Measurements from ENCODE around the gene CRIP2.

The CRIP2 gene

DNA sequence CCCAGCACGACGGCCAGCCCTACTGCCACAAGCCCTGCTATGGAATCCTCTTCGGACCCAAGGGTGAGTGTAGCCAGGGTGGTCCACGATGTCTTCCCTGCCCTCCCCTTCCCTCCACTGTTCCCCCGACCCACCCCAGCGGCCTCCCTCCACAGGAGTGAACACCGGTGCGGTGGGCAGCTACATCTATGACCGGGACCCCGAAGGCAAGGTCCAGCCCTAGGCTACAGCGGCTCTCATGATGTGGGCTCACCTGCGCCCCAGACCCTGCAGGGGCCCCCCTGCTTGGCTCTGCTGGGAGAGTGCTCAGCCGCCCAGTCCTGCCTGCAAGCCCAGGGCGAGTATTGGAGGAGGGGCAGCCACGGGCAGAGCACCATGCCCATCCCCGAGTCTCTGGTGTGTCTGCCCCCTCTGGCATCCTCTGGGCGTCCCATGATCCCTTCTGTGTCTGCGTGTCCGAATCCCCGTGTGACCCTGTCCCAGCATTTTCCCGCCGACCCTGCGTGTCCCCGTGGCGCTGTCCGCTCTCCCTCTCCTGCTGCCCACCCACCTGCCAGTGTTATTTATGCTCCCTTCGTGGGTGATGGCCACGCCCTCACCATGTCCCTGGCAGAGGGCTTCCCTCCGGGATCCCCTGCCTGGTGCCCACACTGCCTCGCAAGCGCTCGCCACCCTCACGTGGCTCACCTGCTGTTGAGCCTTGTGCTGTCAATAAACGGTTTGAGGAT is 5.0 kb downstream of the CRIP2 start:
- no peak for DNase-seq (ENCODE audit: low read depth)
- no peak overlapping the region for H3K4me3 ChIP-seq (ENCODE audit: control insufficient read depth, low read depth, low read length)
- TF ChIP-seq, protein P1, sequence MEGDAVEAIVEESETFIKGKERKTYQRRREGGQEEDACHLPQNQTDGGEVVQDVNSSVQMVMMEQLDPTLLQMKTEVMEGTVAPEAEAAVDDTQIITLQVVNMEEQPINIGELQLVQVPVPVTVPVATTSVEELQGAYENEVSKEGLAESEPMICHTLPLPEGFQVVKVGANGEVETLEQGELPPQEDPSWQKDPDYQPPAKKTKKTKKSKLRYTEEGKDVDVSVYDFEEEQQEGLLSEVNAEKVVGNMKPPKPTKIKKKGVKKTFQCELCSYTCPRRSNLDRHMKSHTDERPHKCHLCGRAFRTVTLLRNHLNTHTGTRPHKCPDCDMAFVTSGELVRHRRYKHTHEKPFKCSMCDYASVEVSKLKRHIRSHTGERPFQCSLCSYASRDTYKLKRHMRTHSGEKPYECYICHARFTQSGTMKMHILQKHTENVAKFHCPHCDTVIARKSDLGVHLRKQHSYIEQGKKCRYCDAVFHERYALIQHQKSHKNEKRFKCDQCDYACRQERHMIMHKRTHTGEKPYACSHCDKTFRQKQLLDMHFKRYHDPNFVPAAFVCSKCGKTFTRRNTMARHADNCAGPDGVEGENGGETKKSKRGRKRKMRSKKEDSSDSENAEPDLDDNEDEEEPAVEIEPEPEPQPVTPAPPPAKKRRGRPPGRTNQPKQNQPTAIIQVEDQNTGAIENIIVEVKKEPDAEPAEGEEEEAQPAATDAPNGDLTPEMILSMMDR (IDR thresholded peaks at IDR 0.05; ENCODE audit: control insufficient read depth, insufficient read depth, low read depth, low read length, missing control alignments): no peak

- TF ChIP-seq, protein P1 (IDR thresholded peaks at IDR 0.05; ENCODE audit: control insufficient read depth, insufficient read depth, low read depth, low read length, missing control alignments): no peak
- DNase-seq (ENCODE audit: low read depth): no peak
- no peak overlapping the region for H3K4me3 ChIP-seq (ENCODE audit: control insufficient read depth, low read depth, low read length)
Measured at GRCh38 chr14:105480199-105480746, 5.7 kb downstream of the CRIP2 start.

DNA sequence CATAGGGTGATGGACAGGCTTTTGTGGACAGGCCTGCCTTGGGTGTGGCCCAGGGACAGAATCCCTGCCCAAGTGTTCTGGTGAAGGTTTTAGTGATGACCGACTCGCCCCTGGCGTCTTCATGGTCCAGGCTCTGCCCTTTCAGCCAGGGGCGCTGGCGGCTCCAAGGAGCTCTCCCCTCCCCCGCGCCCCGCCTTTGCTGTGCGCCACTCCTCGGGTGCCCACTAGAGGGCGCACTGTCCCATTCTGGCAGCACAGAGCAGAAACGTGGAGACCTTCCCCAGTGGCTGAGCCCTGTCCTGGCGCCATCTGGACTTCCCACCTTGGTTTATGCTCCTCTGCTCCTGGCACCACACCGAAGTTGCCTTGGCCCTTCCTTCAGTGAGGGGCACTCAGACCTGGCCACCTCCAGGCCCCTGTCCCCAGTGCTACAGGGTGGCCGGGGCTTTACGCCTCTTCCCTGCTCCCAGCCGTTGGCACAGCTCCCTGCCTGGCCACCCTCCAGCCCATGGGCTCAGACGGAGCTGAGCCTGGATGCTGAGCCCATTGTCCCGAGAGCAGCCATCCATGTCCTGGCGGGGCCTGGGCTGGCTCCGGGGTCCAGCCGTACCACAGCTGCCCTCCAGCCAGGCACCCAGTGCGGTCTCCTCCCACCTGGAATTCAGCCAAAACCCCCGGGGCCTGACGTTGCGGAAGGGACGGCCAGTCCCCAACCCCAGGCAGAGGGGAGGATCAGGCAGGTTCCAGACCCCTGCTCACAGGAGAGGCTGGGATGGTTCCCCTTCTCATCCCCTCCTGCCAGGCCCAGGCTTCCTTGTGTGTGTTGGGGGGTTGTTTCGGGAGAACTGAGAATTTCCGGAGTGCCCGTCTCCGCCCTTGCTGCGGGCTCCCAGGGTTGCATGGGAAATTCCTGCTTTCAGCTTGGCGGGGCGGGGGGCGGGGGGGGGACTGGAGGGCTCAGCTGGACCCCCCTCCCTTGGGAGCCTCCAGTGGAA is 6.5 kb downstream of the CRIP2 start:
- DNase-seq (ENCODE audit: low read depth): peak; percentile 31
- H3K4me3 ChIP-seq (ENCODE audit: control insufficient read depth, low read depth, low read length): peak overlapping the region; percentile 55
- TF ChIP-seq, protein P1 (IDR thresholded peaks at IDR 0.05; ENCODE audit: control insufficient read depth, insufficient read depth, low read depth, low read length, missing control alignments): peak; percentile 99

GRCh38 chr14:105481886-105482457 is 7.4 kb downstream of the CRIP2 start:
- peak overlapping the region; percentile 55 for H3K4me3 ChIP-seq (ENCODE audit: control insufficient read depth, low read depth, low read length)
- TF ChIP-seq, protein P1 (IDR thresholded peaks at IDR 0.05; ENCODE audit: control insufficient read depth, insufficient read depth, low read depth, low read length, missing control alignments): no peak
- peak; percentile 91 for DNase-seq (ENCODE audit: low read depth)

DNA sequence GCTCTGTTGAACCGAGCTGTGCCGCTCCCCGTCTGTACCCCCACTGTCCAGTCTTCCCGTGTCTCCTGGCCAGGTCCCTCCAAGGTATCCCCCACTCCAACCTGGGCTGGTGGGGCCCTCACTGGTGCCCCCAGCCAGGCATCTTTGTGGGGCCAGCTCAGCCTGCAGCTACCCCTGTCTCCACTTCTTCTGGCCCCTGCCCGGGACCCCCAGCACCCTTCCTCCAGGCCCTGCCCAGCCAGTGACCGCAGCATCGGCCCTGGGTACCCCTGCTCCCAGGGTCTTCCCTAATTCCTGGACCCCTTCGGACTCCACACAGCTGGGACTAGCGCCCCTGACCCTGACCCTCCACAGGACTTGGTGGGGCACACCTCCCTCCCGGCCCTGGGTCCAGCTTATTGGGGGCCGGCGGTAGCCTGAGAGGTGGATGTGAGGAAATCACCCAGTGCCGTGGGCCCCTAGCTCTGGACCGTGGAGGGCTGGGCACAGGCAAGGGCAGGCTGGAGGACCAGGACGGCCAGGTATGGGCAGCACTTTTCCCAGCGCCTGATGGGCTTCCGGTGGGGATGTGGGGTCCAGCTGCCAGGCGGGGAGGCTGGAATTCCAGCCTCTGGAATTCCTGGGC is 8.0 kb downstream of the CRIP2 start:
- no peak for DNase-seq (ENCODE audit: low read depth)
- TF ChIP-seq, protein P1 (IDR thresholded peaks at IDR 0.05; ENCODE audit: control insufficient read depth, insufficient read depth, low read depth, low read length, missing control alignments): no peak

More for the DNA sequence above, 8.0 kb downstream of the CRIP2 start:
- no peak overlapping the region for H3K4me3 ChIP-seq (ENCODE audit: control insufficient read depth, low read depth, low read length)
